Measurements from ENCODE around the gene PSMB10. TPM values are rescaled to one million over a fixed set of nuclear protein-coding genes. Genes with fewer than 3 reads are reported as not detected.

Gene PSMB10
- total and polyA plus RNA-seq, 12 donors, result 12.6 to 315 (median 62.1) TPM

DNA sequence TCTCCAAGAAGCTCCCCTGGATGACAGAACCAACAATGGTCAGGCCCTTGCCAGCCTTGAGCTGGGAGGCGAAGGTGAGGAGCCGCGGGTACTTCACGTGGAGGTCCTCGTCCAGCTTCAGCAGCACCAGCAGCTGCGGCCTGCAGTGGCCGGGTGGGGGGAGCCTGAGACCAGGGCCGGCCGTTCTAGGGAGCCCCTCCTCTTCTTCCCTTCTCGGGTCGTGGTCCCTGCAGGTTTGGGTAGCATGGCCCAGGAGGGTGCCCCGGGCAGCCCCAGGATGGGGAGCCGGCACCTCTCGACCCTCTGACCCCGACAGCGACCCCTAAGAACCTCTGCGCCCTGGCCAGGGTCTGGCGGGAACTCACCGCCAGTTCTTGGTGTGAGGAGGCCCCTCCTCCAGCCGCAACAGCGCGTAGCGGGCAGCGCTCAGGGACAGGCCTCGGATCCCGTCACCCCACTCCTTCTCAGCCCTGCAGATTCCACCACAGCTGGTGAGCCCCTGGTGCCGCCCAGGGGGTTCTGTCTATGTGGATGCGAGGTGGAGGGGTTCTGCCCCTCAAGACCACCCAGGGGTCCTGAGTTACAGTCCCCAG lies 10.4 kb upstream of the PSMB10 start:
- Histone ChIP-seq H3K4me3 (no peak overlapping the region), H3K4me1 (replicated peaks in 1 of 2) (peaks cover 8 to 27% of the 10 kb centered on the region in 2 donors), H3K36me3 (replicated peaks in 1 of 2) (peaks cover 0 to 83% of the 10 kb centered on the region in 2 donors), H3K27ac (peak overlapping the region in 1 of 5 donors; percentile 45), H3K27me3 (no peaks in the 10 kb centered on the region), H3K9me3 (replicated peaks in 1 of 3) (no peaks in the 10 kb centered on the region)
- 90 to 92% (median 92%) methylated on average over 17 to 28 of the region's 28 CpGs; no CpG with 5 or more reads in 1 of the 4 donors for WGBS, 4 donors
- intact Hi-C loops (cut with DNase I), result no loop called here
- DNase-seq, result no peak
- TF ChIP-seq, protein P1, sequence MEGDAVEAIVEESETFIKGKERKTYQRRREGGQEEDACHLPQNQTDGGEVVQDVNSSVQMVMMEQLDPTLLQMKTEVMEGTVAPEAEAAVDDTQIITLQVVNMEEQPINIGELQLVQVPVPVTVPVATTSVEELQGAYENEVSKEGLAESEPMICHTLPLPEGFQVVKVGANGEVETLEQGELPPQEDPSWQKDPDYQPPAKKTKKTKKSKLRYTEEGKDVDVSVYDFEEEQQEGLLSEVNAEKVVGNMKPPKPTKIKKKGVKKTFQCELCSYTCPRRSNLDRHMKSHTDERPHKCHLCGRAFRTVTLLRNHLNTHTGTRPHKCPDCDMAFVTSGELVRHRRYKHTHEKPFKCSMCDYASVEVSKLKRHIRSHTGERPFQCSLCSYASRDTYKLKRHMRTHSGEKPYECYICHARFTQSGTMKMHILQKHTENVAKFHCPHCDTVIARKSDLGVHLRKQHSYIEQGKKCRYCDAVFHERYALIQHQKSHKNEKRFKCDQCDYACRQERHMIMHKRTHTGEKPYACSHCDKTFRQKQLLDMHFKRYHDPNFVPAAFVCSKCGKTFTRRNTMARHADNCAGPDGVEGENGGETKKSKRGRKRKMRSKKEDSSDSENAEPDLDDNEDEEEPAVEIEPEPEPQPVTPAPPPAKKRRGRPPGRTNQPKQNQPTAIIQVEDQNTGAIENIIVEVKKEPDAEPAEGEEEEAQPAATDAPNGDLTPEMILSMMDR (IDR thresholded peaks at IDR 0.05), result no peak
- no peak for TF ChIP-seq POLR2A (IDR thresholded peaks at IDR 0.05)

DNA sequence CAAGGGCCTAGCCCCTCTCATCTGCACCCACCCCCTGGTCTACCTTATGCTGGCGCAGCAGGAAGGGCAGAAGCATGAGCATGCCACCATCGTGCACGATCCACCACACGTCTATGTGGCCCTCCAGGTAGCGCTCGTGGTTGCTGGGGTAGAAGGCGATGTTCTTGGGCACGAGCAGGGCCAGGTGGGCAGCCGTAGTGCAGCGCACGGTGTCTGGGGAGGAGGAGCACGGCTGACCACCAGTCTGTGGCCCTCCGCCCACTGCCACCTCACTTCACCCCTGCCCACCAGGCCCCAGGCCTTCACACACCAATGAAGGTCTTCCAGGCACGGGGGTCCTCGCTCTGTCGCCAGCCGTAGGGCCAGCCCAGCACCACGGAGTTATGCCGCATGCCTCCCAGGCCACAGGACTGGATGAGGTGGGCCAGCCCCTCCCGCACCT lies 9.5 kb upstream of the PSMB10 start:
- WGBS, 4 donors, result 89 to 95% (median 94%) methylated on average over 5 to 20 of the region's 20 CpGs
- Histone ChIP-seq H3K27me3 (no peaks in the 10 kb centered on the region), H3K36me3 (replicated peaks in 1 of 2) (peaks cover 0 to 74% of the 10 kb centered on the region in 2 donors), H3K27ac (peak overlapping the region in 1 of 5 donors; percentile 67), H3K9me3 (replicated peaks in 1 of 3) (no peaks in the 10 kb centered on the region), H3K4me3 (no peak overlapping the region), H3K4me1 (replicated peaks in 1 of 2) (peaks cover 0 to 18% of the 10 kb centered on the region in 2 donors)
- TF ChIP-seq, protein P1 (IDR thresholded peaks at IDR 0.05), result no peak
- TF ChIP-seq POLR2A (IDR thresholded peaks at IDR 0.05), result no peak
- intact Hi-C loops (cut with DNase I), result no loop called here
- no peak for DNase-seq

DNA sequence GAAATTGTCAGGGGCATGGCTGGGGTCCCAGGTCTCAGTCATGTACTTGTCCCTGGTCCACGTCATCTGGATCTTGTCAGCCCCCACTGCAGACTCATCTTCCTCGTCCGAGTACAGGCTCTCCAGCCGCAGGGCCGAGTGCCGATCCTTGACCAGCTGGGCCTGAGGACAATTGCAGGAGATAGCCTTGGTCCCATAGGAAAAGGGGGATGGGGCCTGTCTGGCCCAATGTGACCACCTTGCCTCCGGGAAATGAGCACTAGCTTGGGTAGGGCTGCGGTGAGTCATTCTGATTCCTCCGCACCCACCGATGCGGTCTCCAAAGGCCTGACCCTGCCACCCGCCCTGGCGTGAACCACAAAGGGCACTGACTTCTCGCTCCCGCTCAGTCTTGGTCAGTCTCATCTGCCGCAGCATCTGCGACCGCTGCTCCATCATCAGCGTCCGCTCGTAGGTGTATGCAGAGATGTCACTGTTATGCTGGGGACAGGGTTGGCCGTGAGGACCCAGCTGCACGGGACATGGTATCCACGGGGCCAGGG lies 8.8 kb upstream of the PSMB10 start:
- Histone ChIP-seq H3K4me1 (replicated peaks in 1 of 2) (peaks cover 0 to 17% of the 10 kb centered on the region in 2 donors), H3K27ac (peak overlapping the region in 1 of 5 donors; percentile 67), H3K4me3 (no peak overlapping the region), H3K9me3 (replicated peaks in 1 of 3) (no peaks in the 10 kb centered on the region), H3K27me3 (no peaks in the 10 kb centered on the region), H3K36me3 (replicated peaks in 1 of 2) (peaks cover 0 to 67% of the 10 kb centered on the region in 2 donors)
- 80 to 92% (median 87%) methylated on average over 10 to 24 of the region's 24 CpGs for WGBS, 4 donors
- intact Hi-C loops (cut with DNase I), result no loop called here
- DNase-seq, result peak in 1 of 7 donors; percentile 55
- TF ChIP-seq, protein P1 (IDR thresholded peaks at IDR 0.05), result no peak
- no peak for TF ChIP-seq POLR2A (IDR thresholded peaks at IDR 0.05)

DNA sequence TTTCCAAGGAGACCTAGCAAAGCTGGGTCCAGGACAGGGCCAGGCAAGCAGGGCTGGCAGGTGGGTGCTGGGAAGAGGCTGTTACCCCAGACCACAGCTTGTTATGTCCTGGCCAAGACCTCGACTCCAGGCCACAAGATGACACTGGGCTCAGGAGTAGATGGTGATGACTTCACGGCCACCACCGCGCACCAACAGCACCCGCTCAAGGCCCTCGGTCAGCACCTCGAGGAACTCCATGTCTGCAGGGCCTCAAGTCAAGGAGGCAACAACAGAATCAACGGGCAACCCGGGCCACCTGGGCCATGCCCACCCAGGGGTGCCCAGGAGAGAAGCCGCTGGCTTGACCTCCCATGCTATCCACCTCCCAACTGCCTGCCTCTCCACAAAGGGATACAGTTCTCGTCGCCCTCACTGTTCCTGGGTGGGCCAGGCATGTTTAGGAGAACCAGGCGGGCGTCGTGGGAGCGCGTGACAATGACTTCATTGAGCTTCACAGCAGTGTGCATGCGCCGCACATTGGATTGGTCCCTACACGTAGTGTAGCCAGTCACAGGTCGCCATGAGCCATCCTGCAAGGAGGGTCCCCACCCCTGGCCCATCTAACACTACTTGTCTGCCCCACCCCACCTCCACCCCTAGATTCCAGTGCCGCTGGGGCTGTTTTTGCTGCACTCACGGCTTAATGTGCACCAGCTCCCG lies 8.2 kb upstream of the PSMB10 start:
- Histone ChIP-seq H3K27ac (peak overlapping the region in 2 of 5 donors; percentile 7 to 67), H3K36me3 (replicated peaks in 1 of 2) (peaks cover 0 to 61% of the 10 kb centered on the region in 2 donors), H3K4me3 (no peak overlapping the region), H3K4me1 (replicated peaks in 1 of 2) (peaks cover 0 to 17% of the 10 kb centered on the region in 2 donors), H3K27me3 (no peaks in the 10 kb centered on the region), H3K9me3 (replicated peaks in 1 of 3) (no peaks in the 10 kb centered on the region)
- intact Hi-C loops (cut with DNase I), result no loop called here
- DNase-seq, result no peak
- TF ChIP-seq, protein P1 (IDR thresholded peaks at IDR 0.05), result no peak
- TF ChIP-seq POLR2A (IDR thresholded peaks at IDR 0.05), result no peak
- WGBS, 4 donors, result 93 to 95% (median 93%) methylated on average over 22 to 24 of the region's 24 CpGs
